ENCODE data around the gene DHRS7. TPM values are rescaled to one million over a fixed set of nuclear protein-coding genes. Genes with fewer than 3 reads are reported as not detected.

The DHRS7 gene
- total and polyA plus RNA-seq, 4 donors, result 67.7 to 75.3 (median 68.3) TPM

- Histone ChIP-seq H3K9me3 (ENCODE audit: control insufficient read depth, low read length) (no peaks in the 10 kb centered on the region), H3K36me3 (ENCODE audit: control insufficient read depth in 1 of 2, insufficient read depth in 2 of 2, low read length in 1 of 2) (no peaks in the 10 kb centered on the region), H3K27me3 (ENCODE audit: control insufficient read depth in 1 of 2, insufficient read depth in 2 of 2, low read length in 1 of 2) (no peaks in the 10 kb centered on the region), H3K4me1 (ENCODE audit: control insufficient read depth in 1 of 2, insufficient read depth in 2 of 2, low read length in 2 of 2) (no peaks in the 10 kb centered on the region), H3K4me3 (ENCODE audit: low read length in 2 of 2) (no peak overlapping the region), H3K27ac (ENCODE audit: low read depth in 1 of 2, low read length in 2 of 2) (no peak overlapping the region)
- no peak for DNase-seq
- ATAC-seq (ENCODE audit: low FRiP score), result no peak
- 95 to 96% methylated on average over 1 of the region's 1 CpG for WGBS, 2 donors
- intact Hi-C loops (cut with DNase I), result loop anchor here in 1 of 2 donors (10.0 kb wide), 1 partner anchor 413 kb away; no protein-coding TSS in a partner anchor
These were observed 13.0 kb upstream of the DHRS7 start for GRCh38 chr14:60178164-60178563.

DNA sequence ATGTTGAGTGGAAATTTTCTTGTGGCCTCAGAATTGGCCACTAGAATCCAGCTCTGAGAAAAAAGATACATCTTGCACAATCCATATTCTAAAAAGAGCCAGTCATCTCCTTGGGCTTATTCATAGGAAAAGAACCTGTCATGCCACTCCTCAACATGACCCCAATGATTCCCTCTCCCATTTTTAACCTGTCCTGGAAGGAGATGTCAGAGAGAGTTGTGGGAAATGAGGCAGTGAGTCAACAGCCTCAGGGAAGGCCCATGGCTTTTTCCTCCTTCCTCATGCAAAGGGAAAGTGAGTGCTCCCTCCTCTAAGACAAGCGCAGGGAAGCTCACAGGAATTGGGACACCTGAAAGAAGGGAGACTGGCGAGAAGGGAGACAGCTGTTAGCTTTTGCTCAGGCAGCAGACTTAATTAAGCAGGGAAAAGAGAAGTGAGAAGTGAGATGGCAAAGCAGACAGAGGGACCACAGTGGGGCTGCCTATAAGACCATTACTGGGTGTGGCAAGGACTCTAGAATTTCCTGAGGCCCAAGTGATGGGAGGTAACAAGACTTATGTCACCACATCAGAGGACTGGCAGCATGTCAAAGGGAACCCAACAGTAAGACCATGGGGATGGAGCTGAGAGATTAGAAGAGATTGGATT is 10.2 kb upstream of the DHRS7 start:
- Histone ChIP-seq H3K4me3 (ENCODE audit: low read length in 2 of 2) (no peak overlapping the region), H3K27ac (ENCODE audit: low read depth in 1 of 2, low read length in 2 of 2) (no peak overlapping the region), H3K36me3 (ENCODE audit: control insufficient read depth in 1 of 2, insufficient read depth in 2 of 2, low read length in 1 of 2) (no peaks in the 10 kb centered on the region), H3K4me1 (ENCODE audit: control insufficient read depth in 1 of 2, insufficient read depth in 2 of 2, low read length in 2 of 2) (no peaks in the 10 kb centered on the region), H3K9me3 (ENCODE audit: control insufficient read depth, low read length) (no peaks in the 10 kb centered on the region), H3K27me3 (ENCODE audit: control insufficient read depth in 1 of 2, insufficient read depth in 2 of 2, low read length in 1 of 2) (no peaks in the 10 kb centered on the region)
- intact Hi-C loops (cut with DNase I), result loop anchor here in 1 of 2 donors (10.0 kb wide), 1 partner anchor 411 kb away; no protein-coding TSS in a partner anchor
- ATAC-seq (ENCODE audit: low FRiP score) (no peak), DNase-seq (no peak)
- WGBS, 2 donors, result 95% methylated on average over 2 of the region's 2 CpGs

- Histone ChIP-seq H3K9me3 (ENCODE audit: control insufficient read depth, low read length) (no peaks in the 10 kb centered on the region), H3K4me3 (ENCODE audit: low read length in 2 of 2) (no peak overlapping the region), H3K27me3 (ENCODE audit: control insufficient read depth in 1 of 2, insufficient read depth in 2 of 2, low read length in 1 of 2) (no peaks in the 10 kb centered on the region), H3K36me3 (ENCODE audit: control insufficient read depth in 1 of 2, insufficient read depth in 2 of 2, low read length in 1 of 2) (no peaks in the 10 kb centered on the region), H3K27ac (ENCODE audit: low read depth in 1 of 2, low read length in 2 of 2) (no peak overlapping the region), H3K4me1 (ENCODE audit: control insufficient read depth in 1 of 2, insufficient read depth in 2 of 2, low read length in 2 of 2) (no peaks in the 10 kb centered on the region)
- ATAC-seq (ENCODE audit: low FRiP score), result no peak
- 72 to 75% methylated on average over 11 of the region's 11 CpGs for WGBS, 2 donors
- intact Hi-C loops (cut with DNase I), result loop anchor here in 1 of 2 donors (10.0 kb wide), 1 partner anchor 410 kb away; no protein-coding TSS in a partner anchor
- DNase-seq, result no peak
These were observed 9.4 kb upstream of the DHRS7 start for GRCh38 chr14:60174352-60175254.

DNA sequence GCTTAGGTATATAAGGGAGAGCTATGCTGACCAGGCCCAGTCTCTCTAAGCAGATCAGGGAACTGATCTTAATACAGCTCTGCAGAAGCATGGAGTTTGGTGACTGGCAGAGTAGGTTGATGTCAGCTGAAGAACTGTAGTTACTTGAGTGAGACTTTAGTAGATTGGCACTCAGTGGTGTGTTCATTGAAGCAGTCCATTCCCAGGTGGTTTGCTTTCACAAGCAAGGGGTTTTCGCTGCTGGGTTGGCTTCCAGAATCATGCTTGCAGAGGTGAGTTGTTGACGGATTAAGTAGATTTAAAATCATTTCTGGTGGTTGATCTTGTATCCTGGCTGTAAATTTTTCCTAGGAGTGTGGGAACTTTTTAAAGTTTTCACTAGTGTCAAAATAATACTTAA is 6.5 kb upstream of the DHRS7 start:
- Histone ChIP-seq H3K27me3 (ENCODE audit: control insufficient read depth in 1 of 2, insufficient read depth in 2 of 2, low read length in 1 of 2) (no peaks in the 10 kb centered on the region), H3K4me1 (ENCODE audit: control insufficient read depth in 1 of 2, insufficient read depth in 2 of 2, low read length in 2 of 2) (no peaks in the 10 kb centered on the region), H3K9me3 (ENCODE audit: control insufficient read depth, low read length) (no peaks in the 10 kb centered on the region), H3K36me3 (ENCODE audit: control insufficient read depth in 1 of 2, insufficient read depth in 2 of 2, low read length in 1 of 2) (no peaks in the 10 kb centered on the region), H3K4me3 (ENCODE audit: low read length in 2 of 2) (no peak overlapping the region), H3K27ac (ENCODE audit: low read depth in 1 of 2, low read length in 2 of 2) (no peak overlapping the region)
- DNase-seq (no peak), ATAC-seq (ENCODE audit: low FRiP score) (no peak)
- WGBS, 2 donors, result 97 to 98% methylated on average over 2 of the region's 2 CpGs
- intact Hi-C loops (cut with DNase I), result loop anchor here in 1 of 2 donors (10.0 kb wide), 1 partner anchor 407 kb away; no protein-coding TSS in a partner anchor

- DNase-seq (no peak), ATAC-seq (ENCODE audit: low FRiP score) (no peak)
- Histone ChIP-seq H3K9me3 (ENCODE audit: control insufficient read depth, low read length) (no peaks in the 10 kb centered on the region), H3K27me3 (ENCODE audit: control insufficient read depth in 1 of 2, insufficient read depth in 2 of 2, low read length in 1 of 2) (no peaks in the 10 kb centered on the region), H3K27ac (ENCODE audit: low read depth in 1 of 2, low read length in 2 of 2) (no peak overlapping the region), H3K4me3 (ENCODE audit: low read length in 2 of 2) (no peak overlapping the region), H3K36me3 (ENCODE audit: control insufficient read depth in 1 of 2, insufficient read depth in 2 of 2, low read length in 1 of 2) (no peaks in the 10 kb centered on the region), H3K4me1 (ENCODE audit: control insufficient read depth in 1 of 2, insufficient read depth in 2 of 2, low read length in 2 of 2) (no peaks in the 10 kb centered on the region)
- WGBS, 2 donors, result 94 to 97% methylated on average over 4 of the region's 4 CpGs
- intact Hi-C loops (cut with DNase I), result loop anchor here in 1 of 2 donors (10.0 kb wide), 1 partner anchor 406 kb away; no protein-coding TSS in a partner anchor
These were observed 5.8 kb upstream of the DHRS7 start for GRCh38 chr14:60170948-60171347.

- Histone ChIP-seq H3K27me3 (ENCODE audit: control insufficient read depth in 1 of 2, insufficient read depth in 2 of 2, low read length in 1 of 2) (no peaks in the 10 kb centered on the region), H3K27ac (ENCODE audit: low read depth in 1 of 2, low read length in 2 of 2) (no peak overlapping the region), H3K9me3 (ENCODE audit: control insufficient read depth, low read length) (no peaks in the 10 kb centered on the region), H3K4me1 (ENCODE audit: control insufficient read depth in 1 of 2, insufficient read depth in 2 of 2, low read length in 2 of 2) (no peaks in the 10 kb centered on the region), H3K36me3 (ENCODE audit: control insufficient read depth in 1 of 2, insufficient read depth in 2 of 2, low read length in 1 of 2) (no peaks in the 10 kb centered on the region), H3K4me3 (ENCODE audit: low read length in 2 of 2) (no peak overlapping the region)
- WGBS, 2 donors, result 93 to 96% methylated on average over 3 of the region's 3 CpGs
- intact Hi-C loops (cut with DNase I), result loop anchor here (5.0 to 10.0 kb wide), 5 partner anchors 77 to 405 kb away; partner anchors contain the start of gene PCNX4 (in 1 of the 2)
- DNase-seq (no peak), ATAC-seq (ENCODE audit: low FRiP score) (no peak)
These were observed 4.5 kb upstream of the DHRS7 start for GRCh38 chr14:60169722-60170121.

- peak overlapping the region in 1 of 2 donors; percentile 94 for H3K27ac ChIP-seq (ENCODE audit: low read depth in 1 of 2, low read length in 2 of 2)
- intact Hi-C loops (cut with DNase I), result loop anchor here (5.0 kb wide), 4 partner anchors 74 to 104 kb away; partner anchors contain the start of gene PCNX4 (in 1 of the 2)
- H3K36me3 ChIP-seq (ENCODE audit: control insufficient read depth in 1 of 2, insufficient read depth in 2 of 2, low read length in 1 of 2), result no peaks in the 10 kb centered on the region
- 23 to 26% methylated on average over 3 of the region's 3 CpGs for WGBS, 2 donors
- H3K4me1 ChIP-seq (ENCODE audit: control insufficient read depth in 1 of 2, insufficient read depth in 2 of 2, low read length in 2 of 2), result peaks cover 0 to 2% of the 10 kb centered on the region in 2 donors
- no peaks in the 10 kb centered on the region for H3K27me3 ChIP-seq (ENCODE audit: control insufficient read depth in 1 of 2, insufficient read depth in 2 of 2, low read length in 1 of 2)
- H3K9me3 ChIP-seq (ENCODE audit: control insufficient read depth, low read length), result no peaks in the 10 kb centered on the region
- DNase-seq (no peak), ATAC-seq (ENCODE audit: low FRiP score) (no peak)
- H3K4me3 ChIP-seq (ENCODE audit: low read length in 2 of 2), result no peak overlapping the region
These were observed 944 bp upstream of the DHRS7 start for GRCh38 chr14:60166142-60166541.

DNA sequence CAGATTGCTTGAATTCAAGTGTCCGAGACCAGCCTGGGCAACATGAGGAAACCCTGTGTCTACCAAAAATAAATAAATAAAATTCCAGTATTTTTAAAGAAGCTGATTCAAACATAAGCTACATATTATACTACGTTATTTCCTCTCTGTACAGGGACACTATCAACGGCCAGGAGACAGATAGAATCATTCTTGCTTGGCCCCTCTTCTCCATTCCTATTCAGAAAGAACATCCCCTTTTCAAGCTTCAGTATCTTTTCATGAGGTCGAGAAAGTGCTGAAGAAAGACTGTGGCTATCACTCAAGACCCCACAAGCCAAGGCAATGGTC is 314 bp upstream of the DHRS7 start:
- intact Hi-C loops (cut with DNase I), result loop anchor here (1.0 to 5.0 kb wide), 5 partner anchors 73 to 103 kb away; partner anchors contain the start of gene PCNX4 (in 1 of the 2)
- Histone ChIP-seq H3K36me3 (ENCODE audit: control insufficient read depth in 1 of 2, insufficient read depth in 2 of 2, low read length in 1 of 2) (no peaks in the 10 kb centered on the region), H3K27me3 (ENCODE audit: control insufficient read depth in 1 of 2, insufficient read depth in 2 of 2, low read length in 1 of 2) (no peaks in the 10 kb centered on the region), H3K27ac (ENCODE audit: low read depth in 1 of 2, low read length in 2 of 2) (peak overlapping the region; percentile 93 to 94), H3K4me3 (ENCODE audit: low read length in 2 of 2) (peak overlapping the region in 1 of 2 donors; percentile 18), H3K9me3 (ENCODE audit: control insufficient read depth, low read length) (no peaks in the 10 kb centered on the region), H3K4me1 (ENCODE audit: control insufficient read depth in 1 of 2, insufficient read depth in 2 of 2, low read length in 2 of 2) (peaks cover 0 to 2% of the 10 kb centered on the region in 2 donors)
- ATAC-seq (ENCODE audit: low FRiP score), result no peak
- DNase-seq, result no peak
- 3 to 5% methylated on average over 4 of the region's 4 CpGs for WGBS, 2 donors
